Dermis microvascular lymphatic vessel endothelial cell (primary cell): Measurements from ENCODE around the gene PIM2. TPM values are rescaled to one million over a fixed set of nuclear protein-coding genes. Genes with fewer than 3 reads are reported as not detected.

ENCODE experiments used
- DNase-seq, 2 donors: peaks; one replicate each; pipeline versions ENCODE4 v3.0.0 to v3.0.0-alpha.2; 2010; ENCODE audit warnings: low read depth in 2 of 2
- total RNA-seq: library from RNA; depleted of rRNA; stranded (reverse); fragments of >200 nt; gene quantifications from 2 replicates; pipeline ENCODE4 v1.2.1, GENCODE V29; 2014

The PIM2 gene
- total RNA-seq: 3.3 and 3.9 TPM in 2 replicates

DNA sequence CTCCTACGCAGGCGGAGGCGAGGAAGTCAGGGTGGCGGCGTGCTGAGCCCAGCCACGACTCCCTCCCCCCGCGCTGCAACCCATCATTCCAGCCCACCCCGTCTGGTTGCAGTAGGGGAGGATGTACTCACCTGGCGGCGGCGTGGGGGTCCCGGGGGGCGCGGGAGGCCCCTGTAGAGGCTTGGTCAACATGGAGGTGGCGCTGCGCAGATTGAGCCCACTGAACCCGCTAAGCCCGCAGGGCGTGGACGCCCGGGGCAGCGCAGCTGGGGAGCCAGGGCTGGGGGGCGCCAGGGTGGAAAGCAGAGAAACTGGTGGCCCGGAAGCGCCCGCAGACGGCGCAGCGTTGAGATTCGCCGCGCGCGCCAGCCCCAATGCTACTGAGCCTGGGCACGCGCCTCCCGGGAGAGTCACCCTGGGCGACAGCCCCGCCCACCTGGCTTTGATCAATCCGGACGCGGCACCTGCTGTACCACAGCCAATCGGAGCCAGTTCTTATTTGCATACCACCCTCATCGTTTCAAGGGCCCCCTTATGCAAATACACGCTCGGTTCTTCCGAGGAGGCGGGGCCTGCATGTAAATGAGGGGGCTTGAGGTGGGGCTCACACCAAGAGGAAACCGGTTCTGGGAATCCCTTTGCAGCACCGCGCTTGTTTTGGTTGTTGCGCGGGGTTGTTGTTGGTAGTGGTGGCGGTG, at the start of gene PIM2:
TSS of gene PIM2 (minus strand) at position 382 of the 698 bp plus-strand sequence. CDS start at position 192, 190 bp downstream.
- DNase-seq: peak; percentile 83 to 92

DNA sequence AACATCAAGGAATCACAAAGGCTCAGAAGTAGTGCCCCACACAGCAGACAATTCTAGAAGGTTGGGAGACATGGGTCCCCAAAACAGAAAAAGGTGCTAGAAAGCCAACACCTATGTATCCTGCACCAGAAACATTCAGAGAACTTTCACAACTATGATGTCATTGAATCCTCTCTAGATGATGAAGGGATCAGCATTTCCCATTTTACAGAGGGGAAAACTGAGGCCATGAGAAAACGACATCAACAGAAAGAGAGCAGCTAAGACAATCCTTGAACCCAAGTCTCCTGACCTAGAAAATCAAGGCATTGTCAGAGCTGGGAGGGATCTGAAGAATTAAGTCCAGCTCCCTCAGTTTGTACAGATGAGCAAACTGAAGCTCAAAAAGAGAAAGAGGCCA, 49.6 kb upstream of the PIM2 start:
- DNase-seq: no peak

DNA sequence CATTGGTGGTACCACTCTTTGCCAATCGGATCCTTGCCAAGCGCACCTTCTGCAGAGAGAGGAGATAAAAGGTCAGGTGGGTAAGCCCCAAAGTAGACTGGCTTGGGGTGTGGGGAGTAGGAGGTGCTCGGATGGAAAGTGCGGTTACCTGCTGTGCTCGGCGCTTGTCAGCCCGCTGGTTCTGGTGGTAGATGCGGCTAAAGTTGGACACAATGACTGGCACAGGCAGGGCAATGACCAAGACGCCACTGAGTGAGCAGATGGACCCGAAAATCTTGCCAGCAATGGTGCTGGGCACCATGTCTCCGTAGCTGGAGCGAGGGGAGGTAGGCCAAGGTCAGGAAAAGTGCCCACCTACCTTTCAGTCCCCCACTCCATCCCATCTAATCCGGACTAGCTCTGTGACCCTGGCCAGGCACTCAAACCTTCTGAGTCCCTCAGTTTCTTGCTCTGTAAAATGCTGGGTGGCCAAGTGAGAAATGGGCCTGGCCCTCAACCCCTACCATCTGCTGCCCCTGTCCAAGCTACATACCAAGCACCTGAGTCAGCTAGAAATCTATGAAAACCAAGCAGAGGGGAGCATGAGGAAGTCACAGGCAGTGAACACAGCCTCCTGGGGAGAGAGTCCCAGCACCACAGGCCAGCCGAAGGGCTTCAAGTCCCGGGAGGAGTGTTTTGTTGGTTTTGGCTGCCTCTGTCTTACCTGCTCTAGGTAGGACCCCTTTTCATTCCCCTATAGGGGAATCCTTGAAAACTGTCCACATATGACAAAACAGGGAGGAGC, 48.2 kb upstream of the PIM2 start:
- no peak for DNase-seq

DNA sequence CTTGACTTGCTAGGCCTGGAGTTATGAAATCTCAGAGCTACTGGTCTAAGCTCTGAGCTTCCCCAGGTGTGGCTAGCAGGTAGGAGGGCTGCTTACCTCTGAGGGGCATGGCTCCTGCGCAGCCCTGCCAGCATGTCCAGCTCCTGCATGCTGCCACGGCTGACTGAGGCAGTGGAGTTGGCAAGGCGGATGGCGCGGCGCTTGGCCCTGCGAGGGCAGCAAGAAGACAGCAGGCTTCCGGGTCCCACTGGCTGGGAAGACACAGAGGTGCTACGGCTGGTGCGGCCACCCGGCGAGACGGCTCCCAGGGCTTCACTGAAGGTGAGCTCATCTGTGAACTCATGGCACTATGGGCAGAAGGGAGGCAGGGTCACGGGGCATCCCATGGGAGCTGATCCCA, 47.1 kb upstream of the PIM2 start:
- DNase-seq: no peak

DNA sequence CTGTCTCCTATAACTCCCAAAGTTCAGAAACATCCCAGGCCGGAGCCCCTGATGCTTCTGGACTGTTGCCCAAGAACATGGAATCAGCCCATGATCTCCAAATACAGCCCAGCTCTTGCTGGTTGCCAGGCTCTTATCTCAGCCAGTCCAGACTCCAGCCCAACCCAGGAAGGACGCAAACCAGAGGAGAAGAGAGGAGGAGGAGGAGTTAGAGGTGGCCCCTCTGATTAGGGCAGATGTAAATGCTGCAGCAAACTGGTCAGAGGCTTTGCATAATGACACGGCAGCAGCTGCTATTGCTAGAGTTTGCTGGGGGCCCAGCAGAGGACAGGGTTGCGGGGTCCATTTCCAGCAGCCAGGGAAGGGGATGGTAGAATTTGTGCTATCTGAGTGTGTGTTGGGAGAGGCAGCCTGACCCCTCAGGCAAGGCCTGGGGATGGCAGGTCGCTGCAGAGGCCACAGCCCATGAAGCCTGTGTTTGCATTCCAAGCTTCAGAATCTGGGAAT, 42.8 kb upstream of the PIM2 start:
- DNase-seq: no peak

DNA sequence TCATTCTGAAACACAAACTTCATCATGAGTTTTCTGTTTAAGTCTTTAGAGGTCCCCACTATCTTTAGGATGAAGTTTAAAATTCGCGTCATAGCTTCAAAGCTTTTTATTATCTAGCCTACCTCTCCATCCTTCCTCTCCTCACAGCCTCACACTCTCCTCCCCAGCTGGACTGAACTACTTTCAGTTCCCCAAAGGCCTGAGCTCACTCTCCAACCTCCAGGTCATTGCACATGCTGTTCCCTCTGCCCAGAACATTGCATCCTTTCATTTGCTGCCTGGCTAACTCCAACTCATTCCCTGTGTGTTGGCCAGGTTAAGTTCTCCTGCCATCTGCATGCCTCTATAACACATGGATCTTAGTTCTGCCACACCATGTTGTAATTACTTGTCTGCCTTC, 41.5 kb upstream of the PIM2 start:
- no peak for DNase-seq

DNA sequence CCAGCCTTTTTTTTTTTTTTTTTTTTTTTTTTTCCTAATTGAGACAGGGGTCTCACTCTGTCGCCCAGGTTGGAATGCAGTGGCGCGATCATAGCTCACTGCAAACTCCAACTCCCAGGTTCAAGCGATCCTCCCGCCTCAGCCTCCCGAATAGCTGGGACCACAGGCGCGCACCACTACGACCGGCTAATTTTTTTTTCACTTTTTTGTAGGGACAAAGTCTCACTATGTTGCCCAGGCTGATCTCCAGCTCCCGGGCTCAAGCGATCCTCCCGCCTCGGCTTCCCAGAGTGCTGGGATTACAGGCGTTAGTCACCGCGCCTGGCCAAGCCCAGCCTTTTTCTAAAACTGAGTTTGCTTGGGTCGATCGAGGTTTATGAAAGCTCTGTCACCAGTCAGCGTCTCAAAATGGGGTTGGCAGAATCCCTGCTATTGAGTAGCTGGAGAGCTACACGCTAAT, 39.8 kb upstream of the PIM2 start:
- peak in 1 of 2 donors; percentile 49 for DNase-seq

DNA sequence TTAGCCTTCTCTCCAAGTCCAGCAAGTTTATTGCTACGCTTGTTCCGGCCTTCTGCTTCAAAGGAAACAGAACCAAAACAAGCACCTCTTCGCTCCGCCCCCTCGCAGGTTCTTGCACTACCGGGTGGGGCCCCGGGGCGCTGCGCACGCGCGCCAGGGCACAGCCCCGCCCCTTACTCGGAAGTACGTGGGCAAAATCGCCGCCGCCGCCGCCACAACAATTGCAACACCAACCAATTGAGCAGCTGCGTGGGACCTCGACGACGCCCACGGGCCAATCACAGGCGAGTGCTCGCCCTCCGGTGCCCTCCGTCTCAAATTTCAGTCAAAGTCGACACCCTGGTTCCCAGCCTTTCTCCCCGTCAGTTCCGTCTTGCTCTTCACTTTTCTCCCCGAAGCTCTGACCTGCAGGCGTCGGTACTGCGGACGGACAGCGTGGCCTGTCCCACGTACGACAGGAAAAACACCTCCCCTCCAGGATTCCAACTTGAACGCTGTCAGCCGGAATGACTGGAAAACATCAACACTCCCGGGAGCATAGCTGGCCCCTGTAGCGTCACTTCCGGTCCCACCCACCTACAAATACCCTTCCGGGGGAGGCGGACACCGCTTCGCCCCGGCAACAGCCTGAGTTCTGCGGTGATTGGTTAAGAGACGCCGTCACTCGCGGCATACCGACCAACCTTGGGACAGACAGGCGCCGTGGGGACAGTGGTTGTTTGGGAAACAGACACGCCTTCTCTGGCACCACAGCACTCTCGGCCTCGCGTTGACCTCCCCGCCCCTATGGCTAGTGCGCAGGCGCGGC, 39.2 kb upstream of the PIM2 start:
- DNase-seq: peak; percentile 96 to 98

DNA sequence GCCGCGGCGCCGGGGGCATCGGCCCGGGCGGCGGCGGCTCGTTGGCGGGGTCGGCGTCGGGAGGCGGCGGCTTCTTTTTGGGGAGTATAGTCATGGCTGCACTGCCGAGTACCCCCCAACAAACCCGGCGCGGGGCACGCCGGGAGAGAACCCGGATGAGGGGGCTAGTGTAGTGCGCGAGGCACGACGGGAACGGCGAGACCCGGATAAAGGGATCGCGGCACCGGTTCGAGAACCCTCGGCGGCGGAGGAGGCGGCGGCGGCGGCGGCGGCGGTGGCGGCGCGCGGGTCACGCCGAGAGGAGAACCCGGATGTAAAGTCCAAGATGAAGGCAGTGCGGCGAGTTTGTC, 38.6 kb upstream of the PIM2 start, which contains the start of gene OTUD5:
TSS of gene OTUD5 (minus strand) at position 131 of the 350 bp plus-strand sequence. CDS start at position 94, 37 bp downstream.
- DNase-seq: no peak

DNA sequence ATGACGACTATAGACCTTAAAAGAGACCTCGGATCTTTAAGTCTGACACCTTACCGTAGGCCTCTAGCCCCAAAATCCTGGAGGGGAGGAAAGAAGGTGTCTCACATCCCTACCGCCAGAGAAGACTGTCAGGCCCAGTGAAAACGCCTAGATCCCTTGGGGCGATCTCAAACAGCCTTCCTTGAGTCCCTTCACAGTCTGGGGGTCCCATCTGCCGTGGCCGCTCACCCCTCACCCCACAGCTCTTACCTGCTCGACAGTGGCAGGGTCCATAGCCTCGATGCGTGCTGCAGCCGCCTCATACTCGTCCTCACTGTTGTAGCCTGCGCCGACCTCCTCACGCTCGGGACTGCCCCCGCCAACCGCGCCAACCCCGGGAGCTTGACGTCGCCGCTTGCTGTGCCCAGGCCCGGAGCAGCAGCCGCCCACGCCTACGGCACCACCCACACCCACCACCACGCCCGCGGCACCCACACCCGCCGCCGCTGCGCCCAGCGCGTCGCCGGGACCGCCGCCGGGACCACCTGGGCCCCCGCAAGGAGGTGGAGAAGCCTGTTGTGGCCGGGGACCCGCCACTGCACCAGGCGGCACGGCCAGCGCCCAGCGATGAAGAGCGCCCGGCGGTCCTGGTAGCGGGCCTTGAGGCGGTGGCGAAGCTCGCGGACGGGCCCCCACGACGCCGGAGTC, 38.0 kb upstream of the PIM2 start:
- peak in 1 of 2 donors; percentile 43 for DNase-seq

DNA sequence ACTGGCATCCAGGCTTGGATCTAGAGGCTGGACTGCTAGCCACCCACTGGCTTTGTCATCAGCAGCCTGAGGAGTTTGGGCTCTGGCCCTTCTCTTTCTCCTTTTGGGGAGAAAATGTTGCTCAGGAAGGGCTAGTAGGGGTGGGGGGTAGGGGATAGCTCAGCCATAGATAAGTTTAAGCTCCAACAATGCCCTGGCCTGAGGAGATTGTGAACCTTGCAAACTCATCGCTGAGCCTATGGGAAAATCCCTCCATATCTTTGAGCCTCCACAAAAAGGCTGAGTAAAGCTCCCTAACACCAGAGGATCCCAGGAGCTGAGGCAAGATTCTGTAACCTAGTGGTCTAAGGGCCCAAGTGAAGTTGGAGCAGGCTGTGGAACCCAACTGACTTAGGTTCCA, 29.8 kb upstream of the PIM2 start:
- no peak for DNase-seq

DNA sequence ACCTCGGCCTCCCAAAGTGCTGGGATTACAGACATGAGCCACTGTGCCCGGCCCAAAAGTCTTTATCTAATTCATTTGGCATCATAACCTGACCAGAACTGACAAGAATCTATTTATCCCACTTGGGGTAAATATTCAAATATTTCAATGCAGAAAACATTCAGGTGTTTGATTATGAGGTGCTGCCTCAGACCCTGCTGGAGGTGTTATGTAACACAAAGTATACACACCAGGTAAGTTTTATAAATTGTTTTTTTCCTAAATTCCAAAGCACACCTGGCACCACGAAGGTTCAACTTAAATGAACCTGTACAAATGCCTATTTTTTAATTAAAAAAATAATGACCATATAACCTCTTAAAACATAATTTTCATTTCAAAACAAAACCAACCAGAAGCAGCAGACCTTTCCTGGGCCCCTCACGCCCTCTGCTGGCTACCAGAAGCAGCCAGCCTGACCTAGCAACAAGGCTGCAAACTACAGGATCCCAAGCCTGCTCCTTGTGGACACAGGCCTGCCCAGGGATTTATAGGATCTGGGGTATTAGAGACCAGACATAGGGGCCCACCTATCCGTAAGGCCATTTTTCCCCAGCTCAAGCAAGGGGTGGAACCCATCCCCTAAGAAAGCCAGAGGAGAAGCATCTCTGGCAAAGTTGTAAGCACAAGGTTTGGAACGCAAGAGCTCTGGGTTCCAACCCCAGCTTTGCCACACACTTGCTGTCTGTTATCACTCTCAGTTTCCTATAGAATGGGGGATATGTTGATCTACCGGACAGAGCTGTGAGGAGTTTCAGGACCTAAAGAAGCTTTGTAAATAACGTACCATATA, 26.9 kb upstream of the PIM2 start:
- DNase-seq: peak in 1 of 2 donors; percentile 55

DNA sequence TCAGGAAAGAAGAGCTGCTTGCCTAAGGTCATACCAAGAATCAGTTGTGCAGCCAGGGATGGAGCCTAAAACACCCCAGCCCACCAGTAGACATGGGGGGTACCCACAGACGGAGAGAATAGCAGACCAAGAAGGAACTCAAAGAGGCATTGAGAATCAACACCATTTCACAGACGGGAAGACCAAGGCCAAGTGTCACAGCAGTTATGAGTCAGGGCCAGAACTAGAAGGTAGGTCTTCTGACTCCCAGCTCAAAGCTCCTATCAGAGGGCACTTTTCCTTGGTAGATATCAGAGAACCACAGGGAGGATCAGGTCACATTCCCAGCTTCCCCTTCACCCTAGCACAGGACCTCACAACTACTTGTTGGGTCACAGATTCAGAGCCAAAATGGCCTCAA, 24.1 kb upstream of the PIM2 start:
- DNase-seq: no peak

DNA sequence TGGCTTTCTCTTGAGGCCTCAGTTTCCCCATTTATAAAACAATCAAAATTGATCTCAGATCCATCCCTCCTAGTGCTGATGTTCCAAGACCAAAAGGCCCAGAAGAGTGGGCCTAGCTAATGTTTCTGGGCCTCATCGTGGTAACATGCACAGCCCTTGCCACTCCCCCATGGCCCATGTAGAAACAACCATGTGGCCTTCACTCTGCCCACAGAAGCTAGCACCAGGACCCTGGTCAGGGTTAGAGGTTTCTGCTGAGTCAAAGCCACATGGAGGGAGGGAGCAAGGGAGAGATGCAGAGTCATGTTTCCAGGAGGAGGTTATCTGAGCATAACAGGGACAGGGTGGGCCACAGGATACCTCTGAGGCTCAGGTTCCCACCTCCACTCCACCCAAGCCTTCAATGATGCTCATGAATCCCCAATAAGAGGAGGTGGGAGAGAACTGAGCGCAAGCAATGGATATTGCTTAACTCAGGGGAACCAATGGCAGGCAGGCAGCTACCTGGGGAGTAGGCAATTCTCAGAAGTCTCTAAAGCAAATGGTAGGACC, 21.7 kb upstream of the PIM2 start:
- no peak for DNase-seq

DNA sequence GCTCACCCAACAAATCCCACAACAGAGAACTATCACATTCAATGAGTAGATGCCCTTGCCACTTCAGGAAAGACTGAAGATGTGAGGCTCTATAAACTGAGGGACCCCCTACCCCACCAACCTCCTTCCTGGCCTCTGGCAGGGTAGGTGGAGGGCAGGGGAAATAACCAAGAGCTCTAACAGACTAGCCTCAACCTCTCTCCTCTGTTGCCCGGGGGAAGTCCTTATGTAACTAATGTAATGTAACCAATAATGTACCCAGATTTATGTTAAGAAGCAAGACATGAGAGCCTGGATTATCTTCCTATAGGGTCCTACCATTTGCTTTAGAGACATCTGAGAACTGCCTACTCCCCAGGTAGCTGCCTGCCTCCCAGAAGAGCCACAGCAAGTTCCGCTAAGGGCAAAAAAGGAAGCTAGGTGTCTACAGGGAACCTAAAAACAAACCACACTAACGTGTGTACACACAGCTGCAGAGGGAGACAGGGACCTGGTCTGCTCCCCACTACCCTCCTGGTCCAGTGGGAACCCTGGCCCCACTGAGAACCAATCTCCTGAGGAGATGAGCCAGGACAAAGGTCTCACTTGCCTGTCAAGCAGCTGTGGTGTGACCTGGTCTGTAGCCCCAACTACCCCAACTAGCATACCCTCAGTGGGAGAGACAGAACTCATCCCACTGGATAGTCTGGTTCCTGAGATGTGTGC, 20.9 kb upstream of the PIM2 start:
- DNase-seq: no peak

DNA sequence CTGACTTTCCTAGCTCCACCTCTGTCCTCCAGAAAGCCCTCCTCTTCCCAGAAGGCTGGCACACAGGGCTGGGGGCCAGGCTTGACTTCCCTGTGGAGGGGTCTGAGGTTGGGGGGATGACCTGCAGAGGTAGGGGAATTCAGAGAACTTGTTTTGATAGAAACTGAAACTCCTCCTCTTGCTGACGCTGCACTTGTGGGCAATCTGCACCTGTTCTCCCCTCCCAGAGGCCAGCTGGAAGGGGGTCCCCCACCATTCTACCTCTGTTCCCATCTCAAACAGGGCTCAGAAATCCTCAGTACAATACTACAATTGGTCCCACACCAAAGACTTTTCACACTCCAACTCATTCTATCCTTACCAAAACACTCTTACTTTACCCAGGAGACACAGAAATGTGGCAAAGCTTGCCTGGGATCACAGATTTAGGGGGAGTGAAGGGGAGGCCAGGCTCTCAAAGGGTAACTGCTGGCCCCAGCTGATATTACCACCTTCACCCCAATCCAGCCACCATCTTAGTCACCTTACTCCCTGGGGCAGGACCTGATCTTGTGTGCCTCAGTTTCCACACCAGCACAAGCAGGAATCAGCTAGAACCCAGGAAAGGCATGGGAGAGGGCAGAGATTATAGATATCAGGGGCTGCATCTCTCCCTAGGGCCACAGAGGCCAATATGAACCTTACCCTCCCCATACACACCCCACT, 20.0 kb upstream of the PIM2 start:
- no peak for DNase-seq

DNA sequence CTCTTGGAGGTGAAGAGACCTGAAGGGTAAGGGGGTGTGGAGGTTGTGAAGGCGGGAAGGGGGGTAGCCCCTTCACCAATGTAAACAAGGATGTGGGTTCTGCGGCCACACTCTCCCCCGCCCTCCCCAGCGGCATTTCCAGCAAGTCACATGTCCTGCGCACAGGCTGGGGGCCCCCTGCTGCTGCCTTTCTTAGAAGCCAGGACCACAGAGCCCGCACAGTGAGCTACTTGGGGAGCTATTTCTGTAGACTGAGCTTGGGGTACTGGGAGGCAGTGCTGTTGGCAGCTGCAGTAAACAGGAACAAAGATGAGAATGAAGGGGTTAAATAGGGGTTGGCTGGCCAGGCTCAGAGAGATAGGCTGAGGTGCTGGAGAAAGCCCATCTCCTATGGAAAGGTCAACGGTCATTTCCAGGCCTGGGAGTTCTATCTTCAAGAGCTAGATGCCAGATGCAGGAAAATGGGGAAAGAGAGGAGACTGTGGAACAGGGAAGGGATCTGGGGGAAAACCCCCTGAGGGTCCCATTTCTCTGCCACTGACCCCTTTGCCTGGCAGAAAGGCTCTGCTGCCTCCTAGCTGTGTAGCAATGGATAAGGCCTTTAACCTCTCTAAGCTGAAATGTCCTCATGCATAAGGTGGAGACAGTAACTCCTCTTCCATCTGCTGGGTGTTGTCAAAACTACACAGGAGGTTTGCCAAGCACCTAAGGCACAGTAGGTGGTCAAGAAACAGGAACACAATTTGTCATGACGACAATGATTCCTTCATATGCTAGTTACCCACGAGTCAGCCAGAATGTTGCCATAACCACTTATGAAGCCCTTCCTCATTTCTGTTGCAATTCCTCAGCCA, 18.5 kb upstream of the PIM2 start:
- DNase-seq: no peak
